Middle frontal gyrus (tissue), 1 donor: ENCODE data around the gene CDH13.

ENCODE experiments used
- DNase-seq: peaks from one replicate; pipeline ENCODE4 v3.0.0-alpha.2; 2015; ENCODE audit warnings: low spot score; ENCODE audit errors: extremely low spot score

CDH13 gene

GRCh38 chr16:82943371-82943770 lies 316.6 kb downstream of the CDH13 start:
- DNase-seq: no peak

- DNase-seq: no peak
These were observed 318.8 kb downstream of the CDH13 start for GRCh38 chr16:82945420-82946101.

GRCh38 chr16:82947698-82948097 lies 320.9 kb downstream of the CDH13 start:
- DNase-seq: no peak

- DNase-seq: no peak
These were observed 322.2 kb downstream of the CDH13 start for GRCh38 chr16:82949016-82949415.

GRCh38 chr16:82953517-82953916 lies 326.7 kb downstream of the CDH13 start:
- DNase-seq: no peak

GRCh38 chr16:82954224-82954929 lies 327.6 kb downstream of the CDH13 start:
- no peak for DNase-seq

GRCh38 chr16:82955741-82956348 lies 329.1 kb downstream of the CDH13 start:
- DNase-seq: no peak

- DNase-seq: no peak
These were observed 330.4 kb downstream of the CDH13 start for GRCh38 chr16:82957212-82957611.

GRCh38 chr16:82960918-82961317 lies 334.1 kb downstream of the CDH13 start:
- DNase-seq: no peak

GRCh38 chr16:82963653-82964052 lies 336.9 kb downstream of the CDH13 start:
- DNase-seq: no peak

GRCh38 chr16:82965808-82966207 lies 339.0 kb downstream of the CDH13 start:
- no peak for DNase-seq

- no peak for DNase-seq
These were observed 340.7 kb downstream of the CDH13 start for GRCh38 chr16:82967424-82967823.

- no peak for DNase-seq
These were observed 344.4 kb downstream of the CDH13 start for GRCh38 chr16:82971126-82971525.

GRCh38 chr16:82972331-82972919 lies 345.7 kb downstream of the CDH13 start:
- DNase-seq: no peak

GRCh38 chr16:82979406-82980111 lies 352.8 kb downstream of the CDH13 start:
- no peak for DNase-seq

GRCh38 chr16:82980810-82981209 lies 354.0 kb downstream of the CDH13 start:
- no peak for DNase-seq

- DNase-seq: no peak
These were observed 361.0 kb downstream of the CDH13 start for GRCh38 chr16:82987767-82988166.

GRCh38 chr16:82990155-82990554 lies 363.4 kb downstream of the CDH13 start:
- no peak for DNase-seq

- no peak for DNase-seq
These were observed 364.6 kb downstream of the CDH13 start for GRCh38 chr16:82991410-82991809.

- no peak for DNase-seq
These were observed 365.4 kb downstream of the CDH13 start for GRCh38 chr16:82991966-82992675.

- DNase-seq: no peak
These were observed 366.0 kb downstream of the CDH13 start for GRCh38 chr16:82992786-82993185.
